ENCODE measurements around the gene WWC1. TPM values are rescaled to one million over a fixed set of nuclear protein-coding genes. Genes with fewer than 3 reads are reported as not detected.

WWC1 gene
- total RNA-seq, 1 experiment from 2014 or later, result 108 TPM

GRCh38 chr5:168455201-168455600, 163.8 kb downstream of the WWC1 start:
- POLR2A ChIA-PET, result no interaction called here
- Mint-ChIP-seq H3K36me3 (ENCODE audit: insufficient read depth, unreplicated experiment) (peaks cover 98% of the 10 kb centered on the region), H3K4me1 (ENCODE audit: low read depth, unreplicated experiment) (no peaks in the 10 kb centered on the region), H3K27me3 (ENCODE audit: insufficient read depth, unreplicated experiment) (no peaks in the 10 kb centered on the region), H3K27ac (ENCODE audit: unreplicated experiment) (no peak overlapping the region), H3K4me3 (ENCODE audit: unreplicated experiment) (no peak overlapping the region), H3K9me3 (ENCODE audit: unreplicated experiment) (no peaks in the 10 kb centered on the region)
- H3K27me3 ChIP-seq (replicated peaks; ENCODE audit: control insufficient read depth, insufficient read depth, low read length), result no peaks in the 10 kb centered on the region
- H3K36me3 ChIP-seq (ENCODE audit: control insufficient read depth, insufficient read depth, low read length), result peaks cover 6% of the 10 kb centered on the region
- H3K4me3 ChIP-seq (ENCODE audit: low read depth, low read length), result no peak overlapping the region
- intact Hi-C loops (cut with micrococcal nuclease; ENCODE audit: unreplicated experiment), result no loop called here
- TF ChIP-seq, protein P1, sequence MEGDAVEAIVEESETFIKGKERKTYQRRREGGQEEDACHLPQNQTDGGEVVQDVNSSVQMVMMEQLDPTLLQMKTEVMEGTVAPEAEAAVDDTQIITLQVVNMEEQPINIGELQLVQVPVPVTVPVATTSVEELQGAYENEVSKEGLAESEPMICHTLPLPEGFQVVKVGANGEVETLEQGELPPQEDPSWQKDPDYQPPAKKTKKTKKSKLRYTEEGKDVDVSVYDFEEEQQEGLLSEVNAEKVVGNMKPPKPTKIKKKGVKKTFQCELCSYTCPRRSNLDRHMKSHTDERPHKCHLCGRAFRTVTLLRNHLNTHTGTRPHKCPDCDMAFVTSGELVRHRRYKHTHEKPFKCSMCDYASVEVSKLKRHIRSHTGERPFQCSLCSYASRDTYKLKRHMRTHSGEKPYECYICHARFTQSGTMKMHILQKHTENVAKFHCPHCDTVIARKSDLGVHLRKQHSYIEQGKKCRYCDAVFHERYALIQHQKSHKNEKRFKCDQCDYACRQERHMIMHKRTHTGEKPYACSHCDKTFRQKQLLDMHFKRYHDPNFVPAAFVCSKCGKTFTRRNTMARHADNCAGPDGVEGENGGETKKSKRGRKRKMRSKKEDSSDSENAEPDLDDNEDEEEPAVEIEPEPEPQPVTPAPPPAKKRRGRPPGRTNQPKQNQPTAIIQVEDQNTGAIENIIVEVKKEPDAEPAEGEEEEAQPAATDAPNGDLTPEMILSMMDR (IDR thresholded peaks at IDR 0.05; ENCODE audit: insufficient read depth in 1 of 2, low read depth in 1 of 2, low read length in 1 of 2, severe bottlenecking in 1 of 2, unreplicated experiment in 1 of 2), result no peak
- no TSS peak for BruUV-seq (replicated peaks)
- DNase-seq, result no peak
- H3K9me3 ChIP-seq, result no peaks in the 10 kb centered on the region
- CTCF ChIA-PET, result no interaction called here
- H3K4me1 ChIP-seq, result no peaks in the 10 kb centered on the region

DNA sequence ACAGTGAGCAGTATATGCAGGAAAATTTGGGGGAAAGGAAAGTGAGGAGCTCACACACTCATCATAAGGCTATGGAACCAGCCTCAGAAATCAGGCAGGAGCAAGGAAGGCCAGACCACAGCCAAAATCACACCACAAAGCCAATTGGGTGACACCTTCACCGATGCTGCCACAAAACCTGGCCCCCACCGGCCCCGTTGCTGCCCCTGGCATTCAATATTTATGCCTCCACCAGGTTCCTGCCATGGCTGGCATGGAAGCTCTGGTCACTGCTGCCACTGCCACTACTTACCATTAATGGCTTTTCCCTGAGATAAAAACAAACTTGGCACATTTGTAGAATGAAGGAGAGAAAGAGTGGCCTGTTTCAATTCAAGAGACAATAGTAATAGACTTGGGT, 166.1 kb downstream of the WWC1 start:
- ChIA-PET POLR2A (no interaction called here), CTCF (no interaction called here)
- TF ChIP-seq, protein P1 (IDR thresholded peaks at IDR 0.05; ENCODE audit: insufficient read depth in 1 of 2, low read depth in 1 of 2, low read length in 1 of 2, severe bottlenecking in 1 of 2, unreplicated experiment in 1 of 2), result no peak
- H3K4me1 Mint-ChIP-seq (ENCODE audit: low read depth, unreplicated experiment), result no peaks in the 10 kb centered on the region
- H3K9me3 Mint-ChIP-seq (ENCODE audit: unreplicated experiment), result no peaks in the 10 kb centered on the region
- no peak for DNase-seq
- Histone ChIP-seq H3K4me3 (ENCODE audit: low read depth, low read length) (no peak overlapping the region), H3K27me3 (replicated peaks; ENCODE audit: control insufficient read depth, insufficient read depth, low read length) (no peaks in the 10 kb centered on the region), H3K4me1 (no peaks in the 10 kb centered on the region), H3K9me3 (no peaks in the 10 kb centered on the region), H3K36me3 (ENCODE audit: control insufficient read depth, insufficient read depth, low read length) (peaks cover 6% of the 10 kb centered on the region)
- BruUV-seq (replicated peaks), result no TSS peak
- H3K36me3 Mint-ChIP-seq (ENCODE audit: insufficient read depth, unreplicated experiment), result peaks cover 98% of the 10 kb centered on the region
- intact Hi-C loops (cut with micrococcal nuclease; ENCODE audit: unreplicated experiment), result no loop called here
- H3K27ac Mint-ChIP-seq (ENCODE audit: unreplicated experiment), result no peak overlapping the region
- no peak overlapping the region for H3K4me3 Mint-ChIP-seq (ENCODE audit: unreplicated experiment)
- H3K27me3 Mint-ChIP-seq (ENCODE audit: insufficient read depth, unreplicated experiment), result no peaks in the 10 kb centered on the region

DNA sequence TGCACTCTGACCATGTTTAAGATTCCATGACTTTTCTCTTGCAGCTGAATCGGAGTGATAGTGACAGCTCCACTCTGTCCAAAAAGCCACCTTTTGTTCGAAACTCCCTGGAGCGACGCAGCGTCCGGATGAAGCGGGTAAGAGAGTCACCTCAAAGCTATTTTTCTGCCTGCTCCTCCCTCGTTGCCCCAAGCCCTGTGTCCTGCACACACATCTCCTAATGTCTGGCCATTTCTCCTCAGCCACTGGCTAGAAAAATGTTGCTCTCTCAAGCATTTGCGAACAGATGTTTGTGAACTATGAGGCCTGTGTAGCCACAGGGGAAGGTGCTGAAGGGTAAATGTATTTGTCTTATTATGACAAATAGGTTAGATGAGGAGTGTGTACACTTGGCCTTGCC, 169.2 kb downstream of the WWC1 start:
- no peak for DNase-seq
- Mint-ChIP-seq H3K27me3 (ENCODE audit: insufficient read depth, unreplicated experiment) (no peaks in the 10 kb centered on the region), H3K36me3 (ENCODE audit: insufficient read depth, unreplicated experiment) (peaks cover 96% of the 10 kb centered on the region)

More for the DNA sequence above, 169.2 kb downstream of the WWC1 start:
- Mint-ChIP-seq H3K4me3 (ENCODE audit: unreplicated experiment) (no peak overlapping the region), H3K4me1 (ENCODE audit: low read depth, unreplicated experiment) (no peaks in the 10 kb centered on the region), H3K9me3 (ENCODE audit: unreplicated experiment) (no peaks in the 10 kb centered on the region), H3K27ac (ENCODE audit: unreplicated experiment) (no peak overlapping the region)
- POLR2A ChIA-PET, result no interaction called here
- no peaks in the 10 kb centered on the region for H3K4me1 ChIP-seq
- H3K27me3 ChIP-seq (replicated peaks; ENCODE audit: control insufficient read depth, insufficient read depth, low read length), result no peaks in the 10 kb centered on the region
- TF ChIP-seq, protein P1 (IDR thresholded peaks at IDR 0.05; ENCODE audit: insufficient read depth in 1 of 2, low read depth in 1 of 2, low read length in 1 of 2, severe bottlenecking in 1 of 2, unreplicated experiment in 1 of 2), result no peak
- no peaks in the 10 kb centered on the region for H3K9me3 ChIP-seq
- intact Hi-C loops (cut with micrococcal nuclease; ENCODE audit: unreplicated experiment), result no loop called here
- H3K36me3 ChIP-seq (ENCODE audit: control insufficient read depth, insufficient read depth, low read length), result peaks cover 4% of the 10 kb centered on the region
- CTCF ChIA-PET, result no interaction called here
- no TSS peak for BruUV-seq (replicated peaks)
- no peak overlapping the region for H3K4me3 ChIP-seq (ENCODE audit: low read depth, low read length)

Measured in Caco-2 (cell line).